ACC112 (cell line): ENCODE data around the gene MINDY4.

Experiments used
- H2AFZ ChIP-seq: fragments of 200-600 bp; sonication (generic); one replicate; pipeline ENCODE4 v1.6.0; 2017; ENCODE audit warnings: antibody characterized with exemption, low read length; ENCODE audit not compliant: unreplicated experiment
- H3K27ac ChIP-seq: fragments of 200-600 bp; sonication (generic); 2 replicates; pipeline ENCODE4 v1.5.1; 2014; ENCODE audit warnings: low read depth, mild to moderate bottlenecking, antibody characterized with exemption, low read length, moderate library complexity
- H3K27me3 ChIP-seq: fragments of 200-600 bp; sonication (generic); 2 replicates; pipeline ENCODE4 v1.6.1; 2014; ENCODE audit warnings: mild to moderate bottlenecking, antibody characterized with exemption, low read length, moderate library complexity, mixed read lengths; ENCODE audit not compliant: insufficient read depth
- H3K36me3 ChIP-seq: fragments of 200-600 bp; sonication (generic); 2 replicates; pipeline ENCODE4 v1.6.1; 2016; ENCODE audit warnings: mild to moderate bottlenecking, antibody characterized with exemption, low read length, moderate library complexity, mixed read lengths; ENCODE audit not compliant: insufficient read depth
- H3K4me1 ChIP-seq: fragments of 200-600 bp; sonication (generic); one replicate; pipeline ENCODE4 v1.6.1; 2016; ENCODE audit warnings: low read length, mixed read lengths; ENCODE audit not compliant: insufficient read depth, unreplicated experiment, control insufficient read depth
- H3K4me3 ChIP-seq: fragments of 200-600 bp; sonication (generic); 2 replicates; pipeline ENCODE4 v1.5.1; 2014; ENCODE audit warnings: mild to moderate bottlenecking, low read depth, low read length
- H3K79me2 ChIP-seq: fragments of 200-600 bp; sonication (generic); one replicate; pipeline ENCODE4 v1.6.0; 2016; ENCODE audit warnings: low read length; ENCODE audit not compliant: control insufficient read depth, unreplicated experiment, insufficient read depth

The MINDY4 gene

GRCh38 chr7:30743371-30744074 is 27.7 kb upstream of the MINDY4 start:
- Histone ChIP-seq H2AFZ (no peak overlapping the region), H3K27ac (no peak overlapping the region), H3K4me3 (no peak overlapping the region), H3K27me3 (peaks cover 16% of the 10 kb centered on the region; the same call in 1 of the 2 replicates), H3K4me1 (no peaks in the 10 kb centered on the region), H3K79me2 (no peaks in the 10 kb centered on the region), H3K36me3 (no peaks in the 10 kb centered on the region)

- Histone ChIP-seq H3K27me3 (peaks cover 11% of the 10 kb centered on the region; the same call in 1 of the 2 replicates), H3K36me3 (no peaks in the 10 kb centered on the region), H3K4me3 (no peak overlapping the region), H3K4me1 (no peaks in the 10 kb centered on the region), H3K27ac (no peak overlapping the region), H3K79me2 (no peaks in the 10 kb centered on the region), H2AFZ (no peak overlapping the region)
Observed at GRCh38 chr7:30744075-30744417, 27.2 kb upstream of the MINDY4 start.

- Histone ChIP-seq H2AFZ (no peak overlapping the region), H3K4me3 (no peak overlapping the region)
Observed at GRCh38 chr7:30745261-30745941, 25.8 kb upstream of the MINDY4 start.

GRCh38 chr7:30750010-30750409 is 21.2 kb upstream of the MINDY4 start:
- Histone ChIP-seq H3K36me3 (no peaks in the 10 kb centered on the region), H3K79me2 (no peaks in the 10 kb centered on the region), H3K27ac (no peak overlapping the region), H3K27me3 (no peaks in the 10 kb centered on the region), H3K4me1 (peaks cover 23% of the 10 kb centered on the region), H2AFZ (no peak overlapping the region), H3K4me3 (no peak overlapping the region)

More at GRCh38 chr7:30745261-30745941, 25.8 kb upstream of the MINDY4 start:
- Histone ChIP-seq H3K36me3 (no peaks in the 10 kb centered on the region), H3K27me3 (no peaks in the 10 kb centered on the region), H3K79me2 (no peaks in the 10 kb centered on the region), H3K4me1 (peaks cover 2% of the 10 kb centered on the region), H3K27ac (no peak overlapping the region)

- H3K27me3 ChIP-seq: no peaks in the 10 kb centered on the region
- H3K4me3 ChIP-seq: no peak overlapping the region
- peak overlapping the region; percentile 48 for H2AFZ ChIP-seq
- H3K27ac ChIP-seq: peak overlapping the region; percentile 55
- no peaks in the 10 kb centered on the region for H3K36me3 ChIP-seq
- H3K4me1 ChIP-seq: peaks cover 23% of the 10 kb centered on the region
- no peaks in the 10 kb centered on the region for H3K79me2 ChIP-seq
Observed at GRCh38 chr7:30750683-30751650, 20.2 kb upstream of the MINDY4 start.

- Histone ChIP-seq H3K4me3 (0 out of 2 replicates have a peak within 1 kb of the TSS, but pooled peaks have one; percentile 12), H3K4me1 (peaks cover 23% of the 10 kb centered on the region), H2AFZ (peak within 1 kb of the TSS; percentile 59), H3K27ac (peak within 1 kb of the TSS; percentile 55), H3K36me3 (no peaks in the 10 kb centered on the region), H3K27me3 (no peaks in the 10 kb centered on the region), H3K79me2 (no peaks in the 10 kb centered on the region)
Observed at GRCh38 chr7:30751696-30752273, 19.4 kb upstream of the MINDY4 start, which contains the start of gene INMT. INMT (plus strand) TSS chr7:30752135; CDS start chr7:30752151, 16 bp downstream.

- Histone ChIP-seq H3K4me1 (peaks cover 23% of the 10 kb centered on the region), H2AFZ (peak overlapping the region; percentile 59), H3K27ac (no peak overlapping the region), H3K27me3 (no peaks in the 10 kb centered on the region), H3K4me3 (0 out of 2 replicates have a peak overlapping the region, but pooled peaks have one; percentile 12), H3K79me2 (no peaks in the 10 kb centered on the region), H3K36me3 (no peaks in the 10 kb centered on the region)
Observed at GRCh38 chr7:30752484-30752883, 18.7 kb upstream of the MINDY4 start.

GRCh38 chr7:30752979-30753378 is 18.2 kb upstream of the MINDY4 start:
- peaks cover 23% of the 10 kb centered on the region for H3K4me1 ChIP-seq
- no peak overlapping the region for H3K27ac ChIP-seq
- H3K4me3 ChIP-seq: 0 out of 2 replicates have a peak overlapping the region, but pooled peaks have one; percentile 12
- peak overlapping the region; percentile 59 for H2AFZ ChIP-seq
- H3K36me3 ChIP-seq: no peaks in the 10 kb centered on the region
- H3K27me3 ChIP-seq: no peaks in the 10 kb centered on the region
- no peaks in the 10 kb centered on the region for H3K79me2 ChIP-seq

- no peak overlapping the region for H2AFZ ChIP-seq
Observed at GRCh38 chr7:30754315-30754877, 16.8 kb upstream of the MINDY4 start.

More at GRCh38 chr7:30754315-30754877, 16.8 kb upstream of the MINDY4 start:
- no peaks in the 10 kb centered on the region for H3K79me2 ChIP-seq
- H3K36me3 ChIP-seq: no peaks in the 10 kb centered on the region
- no peak overlapping the region for H3K4me3 ChIP-seq
- peaks cover 23% of the 10 kb centered on the region for H3K4me1 ChIP-seq
- H3K27ac ChIP-seq: no peak overlapping the region
- no peaks in the 10 kb centered on the region for H3K27me3 ChIP-seq
